Astrocyte (in vitro differentiated cells and primary cell): ENCODE measurements around the gene SMPD3. TPM values are rescaled to one million over a fixed set of nuclear protein-coding genes. Genes with fewer than 3 reads are reported as not detected.

Experiments used
- DNase-seq: peaks from one replicate; pipeline ENCODE4 v3.0.0-alpha.2; 2010; ENCODE audit warnings: low read depth
- FAIRE-seq: peaks from 2 replicates; lab custom pipeline; 2011; peaks lifted over from hg19 to GRCh38; lab: Jason Lieb, UNC
- H2AFZ ChIP-seq: 2 replicates; pipeline ENCODE4 v1.6.0; 2012; ENCODE audit warnings: low read depth, low read length, inconsistent platforms
- H3K27ac ChIP-seq: 2 replicates; pipeline ENCODE4 v1.5.1; 2011; ENCODE audit warnings: low read depth, low read length, inconsistent platforms
- H3K27me3 ChIP-seq: 2 replicates; pipeline ENCODE4 v1.6.0; 2011; ENCODE audit warnings: low read length, inconsistent platforms; ENCODE audit not compliant: insufficient read depth
- H3K36me3 ChIP-seq: 2 replicates; pipeline ENCODE4 v1.5.1; 2011; ENCODE audit warnings: low read length, inconsistent platforms; ENCODE audit not compliant: insufficient read depth
- H3K4me1 ChIP-seq: 2 replicates; pipeline ENCODE4 v1.5.1; 2011; ENCODE audit warnings: low read length, inconsistent platforms; ENCODE audit not compliant: insufficient read depth
- H3K4me2 ChIP-seq: 2 replicates; pipeline ENCODE4 v1.6.0; 2012; ENCODE audit warnings: low read length, inconsistent platforms
- H3K4me3 ChIP-seq: 2 replicates; pipeline ENCODE4 v1.5.1; 2011; ENCODE audit warnings: low read depth, mild to moderate bottlenecking, low read length, inconsistent platforms; ENCODE audit not compliant: insufficient read depth
- H3K79me2 ChIP-seq: 2 replicates; pipeline ENCODE4 v1.6.0; 2012; ENCODE audit warnings: mild to moderate bottlenecking, low read length, inconsistent platforms; ENCODE audit not compliant: insufficient read depth
- H3K9ac ChIP-seq: 2 replicates; pipeline ENCODE4 v1.6.0; 2012; ENCODE audit warnings: mild to moderate bottlenecking, low read length, inconsistent platforms
- H3K9me3 ChIP-seq: 2 replicates; pipeline ENCODE4 v1.5.1; 2012; ENCODE audit warnings: low read depth, mild to moderate bottlenecking, low read length, inconsistent platforms; ENCODE audit not compliant: insufficient read depth
- H4K20me1 ChIP-seq: 2 replicates; pipeline ENCODE4 v1.6.0; 2012; ENCODE audit warnings: low read length, inconsistent platforms; ENCODE audit not compliant: insufficient read depth
- H3K27ac Mint-ChIP-seq: one replicate; pipeline ENCODE4 v1.8.0; 2021; ENCODE audit warnings: mild to moderate bottlenecking, mixed read lengths; ENCODE audit not compliant: unreplicated experiment
- H3K27me3 Mint-ChIP-seq: one replicate; pipeline ENCODE4 v1.8.0; 2021; ENCODE audit warnings: low read depth, mixed read lengths; ENCODE audit not compliant: unreplicated experiment
- H3K36me3 Mint-ChIP-seq: one replicate; pipeline ENCODE4 v1.8.0; 2021; ENCODE audit warnings: low read depth, mixed read lengths; ENCODE audit not compliant: unreplicated experiment
- H3K4me1 Mint-ChIP-seq: one replicate; pipeline ENCODE4 v1.8.0; 2021; ENCODE audit warnings: low read depth, mixed read lengths; ENCODE audit not compliant: unreplicated experiment
- H3K4me3 Mint-ChIP-seq: one replicate; pipeline ENCODE4 v1.8.0; 2021; ENCODE audit warnings: mild to moderate bottlenecking, moderate library complexity, mixed read lengths; ENCODE audit not compliant: unreplicated experiment
- H3K9me3 Mint-ChIP-seq: one replicate; pipeline ENCODE4 v1.8.0; 2021; ENCODE audit warnings: mild to moderate bottlenecking, mixed read lengths; ENCODE audit not compliant: unreplicated experiment
- EZH2 ChIP-seq: IDR thresholded peaks from 2 replicates; pipeline ENCODE4 v1.6.1; 2012; ENCODE audit warnings: mild to moderate bottlenecking, low read length, inconsistent platforms; ENCODE audit not compliant: insufficient read depth
- total RNA-seq: library from RNA; stranded (reverse); gene quantifications from 2 replicates; pipeline ENCODE4 v1.2.1, GENCODE V29; 2021
- TF ChIP-seq, protein P1 (sequence below): IDR thresholded peaks from 2 replicates; pipeline ENCODE4 v1.5.1; 2011; ENCODE audit warnings: low read depth, mild to moderate bottlenecking, inconsistent platforms, low read length, moderate library complexity; ENCODE audit not compliant: insufficient read depth

Gene SMPD3
- total RNA-seq, 1 donor from 2014 or later = 0.25 TPM

DNA sequence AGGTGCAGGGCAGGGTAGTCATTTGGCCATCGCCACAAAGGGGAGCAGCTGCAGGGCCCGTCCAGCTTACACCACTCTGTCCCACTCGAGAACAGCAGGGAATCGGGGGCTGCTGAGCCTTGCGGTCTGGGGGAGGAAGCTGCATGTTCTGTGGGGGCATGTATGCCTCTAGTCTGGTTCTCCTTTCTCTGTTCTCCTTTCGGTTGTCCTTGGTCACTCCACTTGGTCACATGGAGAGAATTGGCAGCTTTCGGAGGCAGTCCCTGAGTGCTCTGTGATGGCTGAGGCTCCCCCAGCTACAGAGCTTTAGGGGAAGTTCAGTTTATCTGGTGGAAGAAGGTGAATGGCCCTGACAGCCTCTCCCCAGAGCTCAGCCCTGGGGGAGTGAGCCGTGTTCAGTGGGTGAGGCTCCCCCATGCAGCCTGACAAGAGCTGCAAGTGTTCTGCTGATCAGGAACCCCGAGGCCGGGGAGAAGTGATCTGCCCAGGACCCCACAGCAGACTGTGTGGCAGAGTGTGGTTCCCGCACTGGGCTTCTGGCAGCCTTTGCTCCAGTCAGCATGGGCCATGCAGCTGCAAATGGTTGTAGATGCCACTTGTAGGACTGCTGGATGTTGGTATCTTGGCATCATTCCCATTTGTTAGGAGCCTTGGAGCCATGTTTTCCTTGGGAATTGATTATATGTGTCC lies 22.3 kb upstream of the SMPD3 start:
- H3K27me3 Mint-ChIP-seq = peaks cover 60% of the 10 kb centered on the region
- no peak overlapping the region for H3K9ac ChIP-seq
- H3K4me3 Mint-ChIP-seq = no peak overlapping the region
- H3K27ac Mint-ChIP-seq = no peak overlapping the region
- peaks cover 23% of the 10 kb centered on the region for H3K27me3 ChIP-seq
- H3K36me3 Mint-ChIP-seq = no peaks in the 10 kb centered on the region
- peaks cover 2% of the 10 kb centered on the region for H3K9me3 ChIP-seq
- TF ChIP-seq, protein P1, sequence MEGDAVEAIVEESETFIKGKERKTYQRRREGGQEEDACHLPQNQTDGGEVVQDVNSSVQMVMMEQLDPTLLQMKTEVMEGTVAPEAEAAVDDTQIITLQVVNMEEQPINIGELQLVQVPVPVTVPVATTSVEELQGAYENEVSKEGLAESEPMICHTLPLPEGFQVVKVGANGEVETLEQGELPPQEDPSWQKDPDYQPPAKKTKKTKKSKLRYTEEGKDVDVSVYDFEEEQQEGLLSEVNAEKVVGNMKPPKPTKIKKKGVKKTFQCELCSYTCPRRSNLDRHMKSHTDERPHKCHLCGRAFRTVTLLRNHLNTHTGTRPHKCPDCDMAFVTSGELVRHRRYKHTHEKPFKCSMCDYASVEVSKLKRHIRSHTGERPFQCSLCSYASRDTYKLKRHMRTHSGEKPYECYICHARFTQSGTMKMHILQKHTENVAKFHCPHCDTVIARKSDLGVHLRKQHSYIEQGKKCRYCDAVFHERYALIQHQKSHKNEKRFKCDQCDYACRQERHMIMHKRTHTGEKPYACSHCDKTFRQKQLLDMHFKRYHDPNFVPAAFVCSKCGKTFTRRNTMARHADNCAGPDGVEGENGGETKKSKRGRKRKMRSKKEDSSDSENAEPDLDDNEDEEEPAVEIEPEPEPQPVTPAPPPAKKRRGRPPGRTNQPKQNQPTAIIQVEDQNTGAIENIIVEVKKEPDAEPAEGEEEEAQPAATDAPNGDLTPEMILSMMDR = no peak
- TF ChIP-seq EZH2 = no peak
- no peak for DNase-seq
- H3K36me3 ChIP-seq = no peaks in the 10 kb centered on the region
- no peaks in the 10 kb centered on the region for H4K20me1 ChIP-seq
- no peak overlapping the region for H3K4me2 ChIP-seq
- no peak overlapping the region for H3K27ac ChIP-seq
- peak overlapping the region; percentile 16 for H2AFZ ChIP-seq
- no peaks in the 10 kb centered on the region for H3K4me1 ChIP-seq
- no peak for FAIRE-seq
- H3K4me1 Mint-ChIP-seq = no peaks in the 10 kb centered on the region
- peaks cover 4% of the 10 kb centered on the region for H3K9me3 Mint-ChIP-seq
- no peak overlapping the region for H3K4me3 ChIP-seq
- no peaks in the 10 kb centered on the region for H3K79me2 ChIP-seq

DNA sequence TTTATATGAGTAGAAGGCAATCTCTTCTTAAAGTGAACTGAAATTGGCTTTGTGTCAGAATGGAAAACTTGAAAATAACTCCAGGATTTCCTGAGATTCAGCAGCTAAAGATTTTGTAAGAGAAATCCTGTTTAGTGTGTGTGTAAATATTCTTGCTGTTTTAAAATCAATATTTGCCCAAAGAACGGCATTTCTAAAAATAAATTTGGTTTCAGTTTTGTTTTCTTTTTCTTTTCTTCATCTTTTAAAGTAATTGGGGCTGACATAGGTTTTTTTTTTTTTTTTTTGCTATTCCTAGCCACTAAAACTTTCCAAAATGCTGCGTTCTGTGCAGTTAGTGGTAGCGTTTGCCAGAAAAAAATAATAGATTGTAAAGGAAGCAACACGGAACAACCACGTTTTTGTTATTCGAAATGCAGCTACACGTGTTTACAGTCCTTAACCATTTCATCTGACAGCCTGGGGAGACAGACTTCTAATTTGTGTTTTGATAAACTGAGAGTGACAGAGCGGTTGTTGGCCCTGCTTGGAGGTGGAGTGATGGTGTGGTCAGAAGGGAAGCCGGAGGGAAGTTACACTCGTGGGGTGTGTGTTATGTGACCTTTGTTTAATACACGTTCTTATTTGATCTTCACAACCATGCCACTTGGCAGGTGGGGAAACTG lies 21.6 kb upstream of the SMPD3 start:
- peaks cover 2% of the 10 kb centered on the region for H3K9me3 ChIP-seq
- H3K27ac ChIP-seq = no peak overlapping the region
- Mint-ChIP-seq H3K27ac (no peak overlapping the region), H3K9me3 (peaks cover 4% of the 10 kb centered on the region), H3K4me3 (no peak overlapping the region), H3K27me3 (peaks cover 56% of the 10 kb centered on the region), H3K36me3 (no peaks in the 10 kb centered on the region), H3K4me1 (no peaks in the 10 kb centered on the region)
- peak overlapping the region; percentile 36 for H3K4me2 ChIP-seq
- no peaks in the 10 kb centered on the region for H4K20me1 ChIP-seq
- TF ChIP-seq, protein P1 = no peak
- no peak for TF ChIP-seq EZH2
- H3K36me3 ChIP-seq = no peaks in the 10 kb centered on the region
- H3K79me2 ChIP-seq = no peaks in the 10 kb centered on the region
- no peaks in the 10 kb centered on the region for H3K4me1 ChIP-seq
- no peak overlapping the region for H3K4me3 ChIP-seq
- peaks cover 23% of the 10 kb centered on the region for H3K27me3 ChIP-seq
- FAIRE-seq = no peak
- H2AFZ ChIP-seq = peak overlapping the region; percentile 16
- no peak overlapping the region for H3K9ac ChIP-seq
- DNase-seq = no peak

DNA sequence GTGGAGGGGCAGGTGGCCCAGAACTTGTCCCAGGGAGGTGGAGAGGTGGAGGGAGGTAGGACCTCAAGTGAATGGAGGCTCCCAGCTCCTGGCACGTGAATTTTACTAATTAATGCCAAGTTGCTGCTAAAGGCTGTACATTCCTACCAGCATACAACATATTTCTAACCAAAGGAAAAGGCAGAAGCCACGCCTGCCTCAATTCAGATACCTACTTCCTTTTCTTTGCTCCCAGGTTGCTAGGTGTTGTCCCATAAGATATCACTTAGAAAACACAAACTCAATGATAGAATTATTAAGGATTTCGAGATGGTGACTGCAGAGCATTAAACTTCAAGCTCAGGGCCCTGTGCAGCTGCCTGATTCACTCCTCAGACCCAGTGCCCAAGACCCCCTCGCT lies 20.5 kb upstream of the SMPD3 start:
- Histone ChIP-seq H2AFZ (no peak overlapping the region), H4K20me1 (no peaks in the 10 kb centered on the region), H3K9me3 (peaks cover 2% of the 10 kb centered on the region), H3K79me2 (no peaks in the 10 kb centered on the region), H3K4me1 (no peaks in the 10 kb centered on the region), H3K9ac (no peak overlapping the region), H3K27ac (no peak overlapping the region), H3K27me3 (peaks cover 26% of the 10 kb centered on the region), H3K4me3 (no peak overlapping the region), H3K4me2 (no peak overlapping the region), H3K36me3 (no peaks in the 10 kb centered on the region)
- Mint-ChIP-seq H3K4me3 (no peak overlapping the region), H3K36me3 (peaks cover 2% of the 10 kb centered on the region), H3K27ac (no peak overlapping the region), H3K9me3 (peaks cover 5% of the 10 kb centered on the region), H3K4me1 (no peaks in the 10 kb centered on the region), H3K27me3 (peaks cover 61% of the 10 kb centered on the region)
- TF ChIP-seq EZH2 = no peak
- DNase-seq (no peak), FAIRE-seq (no peak)
